ENCODE results near the gene GRID1. TPM values are rescaled to one million over a fixed set of nuclear protein-coding genes. Genes with fewer than 3 reads are reported as not detected.

Gene GRID1
- total and polyA plus RNA-seq, 10 of the 15 experiments (the other 5 are each of a cell fraction or from before 2014, with no cell fraction given) = 0.04 to 0.62 (median 0.08) TPM; not detected in 5

DNA sequence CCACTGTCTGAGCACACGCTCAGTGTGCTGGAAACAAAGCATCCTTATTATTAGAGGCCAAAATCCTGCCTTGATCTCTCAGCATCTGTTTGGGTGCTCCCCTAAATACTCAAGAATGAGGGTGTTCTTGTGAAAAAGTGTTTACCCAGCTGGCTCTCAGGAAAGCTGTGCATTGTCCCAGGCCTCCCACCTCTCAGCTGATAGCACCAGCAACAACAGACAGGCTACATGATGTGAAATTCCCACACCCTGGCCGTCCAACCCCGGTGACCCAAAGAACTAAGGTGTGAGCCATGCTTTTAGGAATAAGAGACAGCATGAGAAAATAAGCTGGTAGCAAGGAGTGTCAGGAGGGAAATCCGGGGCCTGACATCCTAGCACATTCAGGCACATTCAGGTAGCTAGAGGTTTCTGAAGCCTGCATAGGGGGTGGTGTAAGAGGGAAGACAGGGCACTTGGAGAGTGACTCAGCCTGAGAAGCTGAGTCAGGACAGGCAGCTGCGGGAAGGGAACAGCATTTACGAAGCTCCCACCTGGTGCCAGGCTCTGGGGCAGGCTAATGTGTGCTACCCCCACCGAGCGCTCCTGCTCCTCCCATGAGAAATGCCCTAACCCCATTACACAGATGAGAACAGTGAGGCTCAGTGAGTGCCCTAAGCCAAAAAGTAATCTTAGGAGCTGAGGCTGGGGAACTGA is 205.6 kb downstream of the GRID1 start:
- H4K20me1 ChIP-seq (ENCODE audit: control insufficient read depth, insufficient read depth) = no peaks in the 10 kb centered on the region
- H3K9me3 ChIP-seq (replicated peaks; ENCODE audit: control insufficient read depth, insufficient read depth, low read length) = no peaks in the 10 kb centered on the region
- H3K27ac ChIP-seq (ENCODE audit: control insufficient read depth, insufficient read depth) = no peak overlapping the region
- POLR2A ChIA-PET = interaction anchor here (0.6 kb wide), 1 partner anchor 286 kb away, joined by 3 read pairs; no protein-coding TSS in a partner anchor
- no peak overlapping the region for H2AFZ ChIP-seq (ENCODE audit: control insufficient read depth, low read depth, low read length)
- no peak overlapping the region for H3K4me2 ChIP-seq (ENCODE audit: control insufficient read depth, insufficient read depth)
- no peaks in the 10 kb centered on the region for H3K79me2 ChIP-seq (ENCODE audit: control insufficient read depth, insufficient read depth, low read length)
- DNase-seq (ENCODE audit: low read depth, low spot score) = no peak
- H3K4me3 ChIP-seq = no peak overlapping the region
- no peak overlapping the region for H3K9ac ChIP-seq (ENCODE audit: control insufficient read depth, insufficient read depth, low read length)
- no peaks in the 10 kb centered on the region for H3K36me3 ChIP-seq (ENCODE audit: control insufficient read depth in 2 of 2, insufficient read depth in 2 of 2, low read length in 1 of 2)
- no peak for FAIRE-seq
- CTCF ChIA-PET = interaction anchor here (1.2 kb wide), 1 partner anchor 10 kb away, joined by 3 read pairs; no protein-coding TSS in a partner anchor
- WGBS (ENCODE audit: insufficient coverage, insufficient replicate concordance, low lambda C conversion rate, missing lambda C conversion rate) = 32% methylated on average over 8 of the region's 8 CpGs
- H3K27me3 ChIP-seq (replicated peaks in 1 of 2; ENCODE audit: control insufficient read depth in 2 of 2, insufficient read depth in 2 of 2, low read length in 1 of 2) = peaks cover 0 to 2% of the 10 kb centered on the region in 2 experiments; a peak in 3 of 4 replicates
- no peak for ATAC-seq
- no peaks in the 10 kb centered on the region for H3K4me1 ChIP-seq (ENCODE audit: control insufficient read depth, insufficient read depth, low read length)
- intact Hi-C loops (cut with micrococcal nuclease; ENCODE audit: unreplicated experiment) = no loop called here
- TF ChIP-seq, protein P1, sequence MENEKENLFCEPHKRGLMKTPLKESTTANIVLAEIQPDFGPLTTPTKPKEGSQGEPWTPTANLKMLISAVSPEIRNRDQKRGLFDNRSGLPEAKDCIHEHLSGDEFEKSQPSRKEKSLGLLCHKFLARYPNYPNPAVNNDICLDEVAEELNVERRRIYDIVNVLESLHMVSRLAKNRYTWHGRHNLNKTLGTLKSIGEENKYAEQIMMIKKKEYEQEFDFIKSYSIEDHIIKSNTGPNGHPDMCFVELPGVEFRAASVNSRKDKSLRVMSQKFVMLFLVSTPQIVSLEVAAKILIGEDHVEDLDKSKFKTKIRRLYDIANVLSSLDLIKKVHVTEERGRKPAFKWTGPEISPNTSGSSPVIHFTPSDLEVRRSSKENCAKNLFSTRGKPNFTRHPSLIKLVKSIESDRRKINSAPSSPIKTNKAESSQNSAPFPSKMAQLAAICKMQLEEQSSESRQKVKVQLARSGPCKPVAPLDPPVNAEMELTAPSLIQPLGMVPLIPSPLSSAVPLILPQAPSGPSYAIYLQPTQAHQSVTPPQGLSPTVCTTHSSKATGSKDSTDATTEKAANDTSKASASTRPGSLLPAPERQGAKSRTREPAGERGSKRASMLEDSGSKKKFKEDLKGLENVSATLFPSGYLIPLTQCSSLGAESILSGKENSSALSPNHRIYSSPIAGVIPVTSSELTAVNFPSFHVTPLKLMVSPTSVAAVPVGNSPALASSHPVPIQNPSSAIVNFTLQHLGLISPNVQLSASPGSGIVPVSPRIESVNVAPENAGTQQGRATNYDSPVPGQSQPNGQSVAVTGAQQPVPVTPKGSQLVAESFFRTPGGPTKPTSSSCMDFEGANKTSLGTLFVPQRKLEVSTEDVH (IDR thresholded peaks at IDR 0.05; ENCODE audit: low read depth, partially characterized antibody) = no peak
- no peak for TF ChIP-seq PKNOX1 (IDR thresholded peaks at IDR 0.05)
- TF ChIP-seq ZNF384 (IDR thresholded peaks at IDR 0.05; ENCODE audit: borderline replicate concordance, low read depth, low read length) = no peak
- no peak for TF ChIP-seq NFXL1 (IDR thresholded peaks at IDR 0.05; ENCODE audit: borderline replicate concordance)
- TF ChIP-seq JUNB (IDR thresholded peaks at IDR 0.05) = no peak
- no peak for TF ChIP-seq ZNF24 (IDR thresholded peaks at IDR 0.05)
- SMC1A ChIA-PET (ENCODE audit: uncharacterized antibody, unreplicated experiment) = no interaction called here
- no TSS peak for BruUV-seq (replicated peaks)
- in situ Hi-C loops (cut with MboI) = no loop called here
- RAD21 ChIA-PET (ENCODE audit: unreplicated experiment) = no interaction called here
